Subcutaneous adipose tissue (tissue), 4 donors: Measurements from ENCODE around the gene SFSWAP. TPM values are rescaled to one million over a fixed set of nuclear protein-coding genes. Genes with fewer than 3 reads are reported as not detected.

ENCODE experiments used
- total RNA-seq, 4 donors: library from RNA; depleted of rRNA; stranded (reverse); fragments of >200 nt; gene quantifications; one replicate each; pipeline ENCODE4 v1.1.0, GENCODE V29; 2016
- TF ChIP-seq, protein P1 (sequence below): fragments of 450-650 bp; IDR thresholded peaks from one replicate; pipeline ENCODE4 v1.5.1; 2016; ENCODE audit warnings: low read depth, mild to moderate bottlenecking, control low read depth, antibody characterized with exemption, moderate library complexity

The SFSWAP gene
- total RNA-seq, 4 donors from 2014 or later: 31.6 to 50.5 (median 42.0) TPM

- TF ChIP-seq, protein P1, sequence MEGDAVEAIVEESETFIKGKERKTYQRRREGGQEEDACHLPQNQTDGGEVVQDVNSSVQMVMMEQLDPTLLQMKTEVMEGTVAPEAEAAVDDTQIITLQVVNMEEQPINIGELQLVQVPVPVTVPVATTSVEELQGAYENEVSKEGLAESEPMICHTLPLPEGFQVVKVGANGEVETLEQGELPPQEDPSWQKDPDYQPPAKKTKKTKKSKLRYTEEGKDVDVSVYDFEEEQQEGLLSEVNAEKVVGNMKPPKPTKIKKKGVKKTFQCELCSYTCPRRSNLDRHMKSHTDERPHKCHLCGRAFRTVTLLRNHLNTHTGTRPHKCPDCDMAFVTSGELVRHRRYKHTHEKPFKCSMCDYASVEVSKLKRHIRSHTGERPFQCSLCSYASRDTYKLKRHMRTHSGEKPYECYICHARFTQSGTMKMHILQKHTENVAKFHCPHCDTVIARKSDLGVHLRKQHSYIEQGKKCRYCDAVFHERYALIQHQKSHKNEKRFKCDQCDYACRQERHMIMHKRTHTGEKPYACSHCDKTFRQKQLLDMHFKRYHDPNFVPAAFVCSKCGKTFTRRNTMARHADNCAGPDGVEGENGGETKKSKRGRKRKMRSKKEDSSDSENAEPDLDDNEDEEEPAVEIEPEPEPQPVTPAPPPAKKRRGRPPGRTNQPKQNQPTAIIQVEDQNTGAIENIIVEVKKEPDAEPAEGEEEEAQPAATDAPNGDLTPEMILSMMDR: no peak
Observed at GRCh38 chr12:131737150-131737827, 26.4 kb downstream of the SFSWAP start.

GRCh38 chr12:131738196-131738595, 27.3 kb downstream of the SFSWAP start:
- TF ChIP-seq, protein P1: no peak

DNA sequence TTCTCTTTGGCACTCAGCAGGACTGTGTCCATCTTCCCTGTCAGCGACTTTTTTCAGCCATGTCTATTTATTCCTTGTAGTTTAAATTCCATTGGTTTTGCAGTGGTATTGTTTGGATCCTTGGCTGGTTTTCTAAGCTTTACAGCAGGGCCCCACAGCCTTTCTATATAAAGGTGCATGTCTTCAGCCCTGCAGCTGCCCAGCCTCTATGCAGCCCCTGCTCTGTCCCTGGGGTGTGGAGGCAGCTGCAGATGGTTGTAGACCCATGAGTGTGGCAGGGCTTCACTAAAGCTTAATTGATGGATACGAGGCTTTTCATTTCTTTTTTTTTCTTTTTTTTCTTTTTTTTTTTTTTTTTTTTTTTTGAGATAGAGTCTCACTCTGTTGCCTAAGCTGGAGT, 29.7 kb downstream of the SFSWAP start:
- TF ChIP-seq, protein P1: no peak

DNA sequence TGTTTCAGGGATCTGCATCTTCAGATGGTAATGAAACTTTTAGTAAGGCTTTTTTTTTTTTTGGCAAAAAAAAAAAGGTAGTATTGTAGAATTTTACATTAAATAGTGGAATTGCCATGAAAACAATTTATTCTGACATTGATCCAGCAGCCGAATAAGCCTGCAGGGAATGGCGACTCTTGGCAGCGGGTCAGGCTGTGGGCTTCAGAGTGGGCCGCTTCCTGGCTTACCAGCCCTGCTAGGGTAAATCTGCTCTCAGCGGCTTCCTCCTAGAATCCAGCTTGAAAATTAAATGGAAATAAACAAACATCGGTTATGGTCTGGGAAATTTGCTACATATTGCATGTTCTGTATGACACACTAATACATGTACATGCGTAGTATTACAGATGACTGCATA, 34.8 kb downstream of the SFSWAP start:
- TF ChIP-seq, protein P1: no peak

DNA sequence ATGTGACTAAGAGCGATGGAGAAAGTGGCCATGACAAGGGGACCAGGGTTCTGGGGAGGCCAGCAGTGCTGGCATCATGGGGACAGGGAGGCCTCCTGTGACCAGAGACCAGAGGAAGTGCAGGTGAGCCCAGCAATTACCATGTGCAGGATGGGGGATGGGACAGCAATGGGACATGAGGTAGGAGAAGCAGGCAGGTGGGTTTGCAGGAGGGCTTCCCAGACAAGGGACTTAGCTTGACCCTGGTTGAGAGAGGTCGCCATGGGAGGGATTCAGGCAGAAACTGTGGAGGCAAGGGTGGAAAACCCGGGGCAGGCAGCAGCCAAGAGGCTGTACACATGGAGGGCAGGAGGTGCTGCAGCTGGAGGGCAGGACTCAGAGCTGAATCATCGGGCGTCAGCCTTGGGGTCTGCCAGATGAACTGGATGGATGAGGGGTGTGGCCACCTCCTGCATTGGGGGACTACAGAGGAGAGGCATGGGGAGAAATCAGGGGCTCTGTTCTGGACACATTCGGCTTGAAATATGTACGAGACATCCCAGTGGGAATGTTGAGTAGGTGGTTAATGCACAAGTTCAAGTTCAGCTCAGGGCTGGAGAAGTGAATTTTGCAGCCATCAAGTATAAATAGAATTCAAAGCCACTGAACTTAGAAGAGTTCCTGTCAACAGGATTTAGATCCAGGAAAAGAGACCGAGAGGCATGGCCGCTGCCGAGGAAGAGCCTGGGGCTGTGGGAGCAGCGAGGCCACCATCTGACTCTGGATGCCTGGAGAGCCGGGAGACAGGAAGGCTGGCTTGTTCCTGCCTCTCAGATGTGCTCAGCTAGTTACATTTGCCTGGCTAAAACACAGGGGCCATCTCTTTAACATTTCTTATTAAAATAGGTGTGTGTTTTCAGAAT, 36.6 kb downstream of the SFSWAP start:
- TF ChIP-seq, protein P1: no peak

DNA sequence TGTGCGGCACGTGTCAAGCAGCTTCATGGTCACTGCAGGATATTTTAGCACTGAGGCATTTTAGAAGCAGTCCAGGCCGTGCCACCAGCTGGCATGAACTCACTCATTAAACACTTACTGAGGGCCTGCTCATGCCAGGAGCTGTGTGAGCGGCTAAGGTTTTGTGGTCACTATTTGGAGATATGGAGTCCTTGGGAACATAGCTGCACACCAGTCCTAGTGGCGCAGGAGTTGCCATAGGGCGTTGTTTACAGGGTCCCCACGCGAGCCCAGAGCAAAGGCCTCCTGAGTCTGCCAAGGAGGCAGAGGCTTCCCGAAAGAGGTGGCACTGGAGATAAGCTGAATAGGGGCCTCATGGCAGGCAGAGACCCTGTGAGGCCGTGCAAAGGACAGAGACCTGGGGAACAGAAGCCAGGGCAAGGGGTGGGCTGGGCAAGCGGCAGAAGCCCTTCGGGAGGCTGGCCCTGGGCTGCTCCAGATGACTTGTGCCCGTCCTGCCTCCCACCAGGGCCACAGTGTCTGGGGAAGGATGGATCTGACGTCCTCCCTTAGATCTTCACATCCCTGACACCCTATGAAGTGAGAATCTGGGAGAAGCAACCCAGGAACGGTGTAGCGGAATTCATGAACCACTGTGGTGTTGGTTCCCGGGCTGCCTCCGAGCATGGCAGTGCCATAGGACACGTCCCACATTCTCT, 38.9 kb downstream of the SFSWAP start:
- TF ChIP-seq, protein P1: no peak

DNA sequence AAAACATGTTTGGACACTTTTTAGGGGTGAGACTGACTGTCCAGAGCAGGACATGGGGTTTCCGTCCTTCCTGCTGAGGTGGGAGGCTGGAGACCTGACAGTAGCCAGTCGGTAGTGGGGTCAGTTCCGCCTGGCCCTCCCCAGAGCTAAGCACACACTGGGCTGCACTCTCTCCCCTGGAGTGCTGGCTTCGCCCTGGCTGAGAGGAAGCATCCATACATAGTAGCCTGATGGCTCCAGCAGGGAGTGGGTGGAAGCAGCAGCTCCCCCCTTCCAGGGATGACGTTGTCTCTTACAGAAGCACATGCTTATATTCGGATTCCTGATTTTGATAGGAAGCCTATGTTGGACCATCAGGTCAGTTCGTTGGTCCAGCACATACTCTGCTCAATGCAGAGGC, 40.4 kb downstream of the SFSWAP start:
- TF ChIP-seq, protein P1: no peak
